ENCODE measurements around the gene PRSS33. TPM values are rescaled to one million over a fixed set of nuclear protein-coding genes. Genes with fewer than 3 reads are reported as not detected.
A peak's percentile ranks its signal among the peaks of the same experiment; 100 is the strongest.

Gene PRSS33
- total and polyA plus RNA-seq, 9 of the 15 experiments (the other 6 are each of a cell fraction or from before 2014, with no cell fraction given) = not detected

DNA sequence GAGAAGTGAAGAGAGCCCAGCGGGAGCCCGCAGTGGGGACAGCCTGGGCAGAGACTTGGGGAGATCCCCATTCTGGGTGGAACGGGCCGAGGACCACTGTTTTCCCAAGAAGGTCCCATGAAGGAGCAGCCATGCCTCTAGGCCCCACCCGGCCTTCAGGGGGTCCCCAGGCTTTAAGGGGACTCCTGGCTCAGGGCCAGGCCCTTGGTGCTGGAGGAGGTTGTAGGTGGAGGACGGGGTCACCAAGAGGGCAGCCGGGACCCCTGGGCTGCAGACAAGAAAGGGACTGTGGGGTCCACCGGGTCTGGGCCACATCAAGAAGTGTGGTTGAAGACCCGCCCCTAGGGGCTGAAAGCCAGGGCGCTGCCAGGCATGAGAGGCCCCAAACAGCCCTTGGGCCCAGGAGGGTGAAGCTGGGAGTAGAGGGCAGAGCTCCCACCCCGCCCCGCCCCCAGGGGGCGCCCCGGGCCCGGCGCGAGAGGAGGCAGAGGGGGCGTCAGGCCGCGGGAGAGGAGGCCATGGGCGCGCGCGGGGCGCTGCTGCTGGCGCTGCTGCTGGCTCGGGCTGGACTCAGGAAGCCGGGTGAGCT, 29.5 kb upstream of the PRSS33 start, which contains the start of gene PRSS21 (continued):
- TF ChIP-seq CREB1 (IDR thresholded peaks at IDR 0.05) (no peak), CREB1 (CRISPR knock-in tag; IDR thresholded peaks at IDR 0.05) (no peak), NR2C2 (CRISPR knock-in tag; IDR thresholded peaks at IDR 0.05) (no peak), NR2C2 (tag; IDR thresholded peaks at IDR 0.05) (peak; percentile 52; the same call in 1 of the 2 replicates), ZNF124 (CRISPR knock-in tag; IDR thresholded peaks at IDR 0.05) (no peak), SMC3 (conservative IDR thresholded peaks at IDR 0.05; ENCODE audit: insufficient read depth, low read depth, low read length) (0 out of 2 replicates have a peak, but pooled peaks have one; percentile 20), ZNF644 (tag; IDR thresholded peaks at IDR 0.05; ENCODE audit: low read depth) (no peak), NFYB (IDR thresholded peaks at IDR 0.05; ENCODE audit: extremely low read depth, insufficient read length) (no peak), ZNF431 (CRISPR knock-in tag; IDR thresholded peaks at IDR 0.05) (no peak)
- TF ChIP-seq, protein P1, sequence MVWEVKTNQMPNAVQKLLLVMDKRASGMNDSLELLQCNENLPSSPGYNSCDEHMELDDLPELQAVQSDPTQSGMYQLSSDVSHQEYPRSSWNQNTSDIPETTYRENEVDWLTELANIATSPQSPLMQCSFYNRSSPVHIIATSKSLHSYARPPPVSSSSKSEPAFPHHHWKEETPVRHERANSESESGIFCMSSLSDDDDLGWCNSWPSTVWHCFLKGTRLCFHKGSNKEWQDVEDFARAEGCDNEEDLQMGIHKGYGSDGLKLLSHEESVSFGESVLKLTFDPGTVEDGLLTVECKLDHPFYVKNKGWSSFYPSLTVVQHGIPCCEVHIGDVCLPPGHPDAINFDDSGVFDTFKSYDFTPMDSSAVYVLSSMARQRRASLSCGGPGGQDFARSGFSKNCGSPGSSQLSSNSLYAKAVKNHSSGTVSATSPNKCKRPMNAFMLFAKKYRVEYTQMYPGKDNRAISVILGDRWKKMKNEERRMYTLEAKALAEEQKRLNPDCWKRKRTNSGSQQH (CRISPR knock-in tag; IDR thresholded peaks at IDR 0.05) = no peak
- TF ChIP-seq, protein P2, sequence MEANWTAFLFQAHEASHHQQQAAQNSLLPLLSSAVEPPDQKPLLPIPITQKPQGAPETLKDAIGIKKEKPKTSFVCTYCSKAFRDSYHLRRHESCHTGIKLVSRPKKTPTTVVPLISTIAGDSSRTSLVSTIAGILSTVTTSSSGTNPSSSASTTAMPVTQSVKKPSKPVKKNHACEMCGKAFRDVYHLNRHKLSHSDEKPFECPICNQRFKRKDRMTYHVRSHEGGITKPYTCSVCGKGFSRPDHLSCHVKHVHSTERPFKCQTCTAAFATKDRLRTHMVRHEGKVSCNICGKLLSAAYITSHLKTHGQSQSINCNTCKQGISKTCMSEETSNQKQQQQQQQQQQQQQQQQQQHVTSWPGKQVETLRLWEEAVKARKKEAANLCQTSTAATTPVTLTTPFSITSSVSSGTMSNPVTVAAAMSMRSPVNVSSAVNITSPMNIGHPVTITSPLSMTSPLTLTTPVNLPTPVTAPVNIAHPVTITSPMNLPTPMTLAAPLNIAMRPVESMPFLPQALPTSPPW (CRISPR knock-in tag; IDR thresholded peaks at IDR 0.05) = no peak; the same call in 1 of the 2 replicates
- TF ChIP-seq, protein P3, sequence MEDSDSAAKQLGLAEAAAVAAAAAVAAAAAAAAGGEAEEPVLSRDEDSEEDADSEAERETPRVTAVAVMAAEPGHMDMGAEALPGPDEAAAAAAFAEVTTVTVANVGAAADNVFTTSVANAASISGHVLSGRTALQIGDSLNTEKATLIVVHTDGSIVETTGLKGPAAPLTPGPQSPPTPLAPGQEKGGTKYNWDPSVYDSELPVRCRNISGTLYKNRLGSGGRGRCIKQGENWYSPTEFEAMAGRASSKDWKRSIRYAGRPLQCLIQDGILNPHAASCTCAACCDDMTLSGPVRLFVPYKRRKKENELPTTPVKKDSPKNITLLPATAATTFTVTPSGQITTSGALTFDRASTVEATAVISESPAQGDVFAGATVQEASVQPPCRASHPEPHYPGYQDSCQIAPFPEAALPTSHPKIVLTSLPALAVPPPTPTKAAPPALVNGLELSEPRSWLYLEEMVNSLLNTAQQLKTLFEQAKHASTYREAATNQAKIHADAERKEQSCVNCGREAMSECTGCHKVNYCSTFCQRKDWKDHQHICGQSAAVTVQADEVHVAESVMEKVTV (CRISPR knock-in tag; IDR thresholded peaks at IDR 0.05) = no peak
- TF ChIP-seq, protein P4, sequence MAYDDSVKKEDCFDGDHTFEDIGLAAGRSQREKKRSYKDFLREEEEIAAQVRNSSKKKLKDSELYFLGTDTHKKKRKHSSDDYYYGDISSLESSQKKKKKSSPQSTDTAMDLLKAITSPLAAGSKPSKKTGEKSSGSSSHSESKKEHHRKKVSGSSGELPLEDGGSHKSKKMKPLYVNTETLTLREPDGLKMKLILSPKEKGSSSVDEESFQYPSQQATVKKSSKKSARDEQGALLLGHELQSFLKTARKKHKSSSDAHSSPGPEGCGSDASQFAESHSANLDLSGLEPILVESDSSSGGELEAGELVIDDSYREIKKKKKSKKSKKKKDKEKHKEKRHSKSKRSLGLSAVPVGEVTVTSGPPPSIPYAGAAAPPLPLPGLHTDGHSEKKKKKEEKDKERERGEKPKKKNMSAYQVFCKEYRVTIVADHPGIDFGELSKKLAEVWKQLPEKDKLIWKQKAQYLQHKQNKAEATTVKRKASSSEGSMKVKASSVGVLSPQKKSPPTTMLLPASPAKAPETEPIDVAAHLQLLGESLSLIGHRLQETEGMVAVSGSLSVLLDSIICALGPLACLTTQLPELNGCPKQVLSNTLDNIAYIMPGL (CRISPR knock-in tag; IDR thresholded peaks at IDR 0.05) = peak; percentile 59; the same call in 1 of the 2 replicates
- TF ChIP-seq, protein P5, sequence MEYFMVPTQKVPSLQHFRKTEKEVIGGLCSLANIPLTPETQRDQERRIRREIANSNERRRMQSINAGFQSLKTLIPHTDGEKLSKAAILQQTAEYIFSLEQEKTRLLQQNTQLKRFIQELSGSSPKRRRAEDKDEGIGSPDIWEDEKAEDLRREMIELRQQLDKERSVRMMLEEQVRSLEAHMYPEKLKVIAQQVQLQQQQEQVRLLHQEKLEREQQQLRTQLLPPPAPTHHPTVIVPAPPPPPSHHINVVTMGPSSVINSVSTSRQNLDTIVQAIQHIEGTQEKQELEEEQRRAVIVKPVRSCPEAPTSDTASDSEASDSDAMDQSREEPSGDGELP (CRISPR knock-in tag; IDR thresholded peaks at IDR 0.05; ENCODE audit: borderline replicate concordance) = 0 out of 2 replicates have a peak, but pooled peaks have one; percentile 11
- TF ChIP-seq, protein P6, sequence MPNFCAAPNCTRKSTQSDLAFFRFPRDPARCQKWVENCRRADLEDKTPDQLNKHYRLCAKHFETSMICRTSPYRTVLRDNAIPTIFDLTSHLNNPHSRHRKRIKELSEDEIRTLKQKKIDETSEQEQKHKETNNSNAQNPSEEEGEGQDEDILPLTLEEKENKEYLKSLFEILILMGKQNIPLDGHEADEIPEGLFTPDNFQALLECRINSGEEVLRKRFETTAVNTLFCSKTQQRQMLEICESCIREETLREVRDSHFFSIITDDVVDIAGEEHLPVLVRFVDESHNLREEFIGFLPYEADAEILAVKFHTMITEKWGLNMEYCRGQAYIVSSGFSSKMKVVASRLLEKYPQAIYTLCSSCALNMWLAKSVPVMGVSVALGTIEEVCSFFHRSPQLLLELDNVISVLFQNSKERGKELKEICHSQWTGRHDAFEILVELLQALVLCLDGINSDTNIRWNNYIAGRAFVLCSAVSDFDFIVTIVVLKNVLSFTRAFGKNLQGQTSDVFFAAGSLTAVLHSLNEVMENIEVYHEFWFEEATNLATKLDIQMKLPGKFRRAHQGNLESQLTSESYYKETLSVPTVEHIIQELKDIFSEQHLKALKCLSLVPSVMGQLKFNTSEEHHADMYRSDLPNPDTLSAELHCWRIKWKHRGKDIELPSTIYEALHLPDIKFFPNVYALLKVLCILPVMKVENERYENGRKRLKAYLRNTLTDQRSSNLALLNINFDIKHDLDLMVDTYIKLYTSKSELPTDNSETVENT (CRISPR knock-in tag; IDR thresholded peaks at IDR 0.05) = no peak; the same call in 1 of the 2 replicates

Data from K562 (cell line).